Effector CD8-positive, alpha-beta T cell (primary cell): ENCODE data around the gene DYNC1H1.
"Not testable (repeated sequence)": the region's sequence is repeated elsewhere in the genome, so short reads cannot be mapped to it uniquely, and the experiment has no call there.

Experiments used
- DNase-seq: peaks from one replicate; lab custom pipeline; 2025; lab: John Stamatoyannopoulos, UW

Gene DYNC1H1

GRCh38 chr14:101963656-101964296, 597 bp upstream of the DYNC1H1 start:
- no peak for DNase-seq

DNA sequence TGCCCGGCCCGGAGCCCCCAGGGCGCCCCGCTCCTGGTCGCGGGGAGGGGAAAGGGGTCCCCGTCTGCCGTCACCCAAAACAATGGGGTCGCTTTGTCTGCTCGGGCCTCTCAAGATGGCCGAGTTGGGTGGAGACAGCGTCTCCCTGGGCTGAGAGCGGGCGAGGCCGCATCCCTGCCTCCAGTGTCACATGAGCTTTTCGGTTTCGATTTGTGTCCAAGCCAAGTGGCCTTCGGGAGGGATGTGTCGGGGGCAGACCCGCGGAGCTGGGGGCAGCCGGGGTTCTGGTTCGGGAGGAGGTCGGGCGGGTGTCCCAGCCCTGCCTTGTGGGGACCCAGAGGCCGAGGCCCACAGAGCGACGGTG, 790 bp downstream of the DYNC1H1 start:
- DNase-seq, result peak; percentile 35

- DNase-seq, result no peak
Measured at GRCh38 chr14:101965770-101966722, 1.7 kb downstream of the DYNC1H1 start.

- no peak for DNase-seq
Measured at GRCh38 chr14:101966742-101967141, 2.4 kb downstream of the DYNC1H1 start.

DNA sequence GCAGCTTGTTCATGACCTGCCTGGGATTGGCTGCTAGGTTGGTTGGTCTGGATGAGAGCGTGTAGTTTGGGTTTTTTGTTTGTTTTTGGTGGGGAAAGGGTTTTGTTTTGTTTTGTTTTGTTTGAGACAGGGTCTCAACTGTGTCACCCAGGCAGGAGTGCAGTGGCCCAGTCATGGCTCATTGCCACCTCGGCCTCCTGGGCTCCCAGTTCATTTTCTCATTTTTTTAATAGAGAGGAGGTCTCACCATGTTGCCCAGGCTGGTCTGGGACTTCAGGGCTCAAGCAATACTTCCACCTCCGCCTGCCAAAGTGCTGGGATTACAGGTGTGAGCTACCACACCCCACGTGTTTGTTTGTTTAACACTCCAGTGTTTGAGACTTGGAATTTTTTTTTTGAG, 3.8 kb downstream of the DYNC1H1 start:
- no peak for DNase-seq

DNA sequence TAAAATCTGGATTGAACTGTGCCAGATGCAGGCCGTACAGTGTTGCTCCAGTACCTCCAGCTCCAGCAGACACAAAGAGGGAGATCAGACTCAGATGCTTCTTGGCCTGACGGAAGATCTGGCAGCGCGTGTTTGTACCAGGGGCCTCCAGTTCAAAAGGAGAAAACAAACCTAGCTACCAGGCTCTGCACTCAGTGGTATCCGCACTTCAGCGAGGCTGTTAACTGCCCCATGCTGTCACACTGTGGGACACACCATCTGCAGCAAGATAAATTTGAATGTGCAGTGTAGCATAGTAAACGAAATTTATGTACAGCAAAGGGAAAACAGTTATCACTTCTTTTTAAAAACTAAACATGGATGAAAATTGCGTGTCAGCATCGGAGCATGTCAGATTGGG, 5.1 kb downstream of the DYNC1H1 start:
- DNase-seq, result no peak

DNA sequence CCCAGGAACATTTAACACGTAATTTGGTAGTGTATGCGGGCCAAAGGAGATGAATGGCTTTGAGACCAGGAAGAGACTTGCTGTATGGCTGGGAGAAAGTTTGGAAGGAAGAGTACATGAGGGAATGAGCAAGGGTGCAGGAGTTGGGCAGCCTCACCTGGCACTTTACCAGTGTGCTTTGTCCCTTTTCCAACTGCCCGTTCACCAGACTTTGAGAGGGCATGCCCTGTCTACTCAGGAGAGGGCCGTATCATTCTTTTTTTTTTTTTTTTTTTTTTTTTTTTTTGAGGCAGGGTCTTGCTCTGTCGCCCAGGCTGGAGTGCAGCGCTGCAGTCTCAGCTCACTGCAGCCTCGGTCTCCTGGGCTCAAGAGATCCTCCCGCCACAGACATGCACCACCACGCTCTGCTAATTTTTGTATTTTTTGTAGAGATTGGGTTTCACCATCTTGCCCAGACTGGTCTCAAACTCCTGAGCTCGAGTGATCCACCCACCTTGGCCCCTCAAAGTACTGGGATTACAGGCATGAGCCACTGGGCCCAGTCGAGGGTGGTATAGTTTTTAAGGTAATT, 6.5 kb downstream of the DYNC1H1 start:
- no peak for DNase-seq

- not testable (repeated sequence) for DNase-seq
Measured at GRCh38 chr14:101971458-101971857, 7.1 kb downstream of the DYNC1H1 start.

GRCh38 chr14:101972126-101972866, 7.9 kb downstream of the DYNC1H1 start:
- no peak for DNase-seq

GRCh38 chr14:101973356-101973755, 9.0 kb downstream of the DYNC1H1 start:
- no peak for DNase-seq

- no peak for DNase-seq
Measured at GRCh38 chr14:101975231-101975630, 10.9 kb downstream of the DYNC1H1 start.

GRCh38 chr14:101977311-101978071, 13.1 kb downstream of the DYNC1H1 start:
- no peak for DNase-seq

- no peak for DNase-seq
Measured at GRCh38 chr14:101979666-101980065, 15.3 kb downstream of the DYNC1H1 start.

DNA sequence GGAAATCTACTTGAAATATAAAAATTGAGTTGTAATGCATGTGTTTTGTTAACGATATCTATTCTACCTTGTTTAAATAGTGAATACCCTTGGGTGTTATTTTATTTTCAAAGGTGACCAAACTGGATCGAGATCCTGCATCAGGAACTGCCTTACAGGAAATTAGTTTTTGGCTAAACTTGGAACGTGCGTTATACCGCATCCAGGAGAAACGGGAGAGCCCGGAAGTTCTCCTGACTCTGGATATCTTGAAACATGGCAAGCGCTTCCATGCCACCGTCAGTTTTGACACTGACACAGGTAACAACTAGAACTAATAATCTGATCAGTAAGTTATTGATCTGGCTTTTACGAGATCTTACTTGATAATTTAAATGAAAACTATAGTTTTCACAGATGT, 15.9 kb downstream of the DYNC1H1 start:
- DNase-seq, result no peak

DNA sequence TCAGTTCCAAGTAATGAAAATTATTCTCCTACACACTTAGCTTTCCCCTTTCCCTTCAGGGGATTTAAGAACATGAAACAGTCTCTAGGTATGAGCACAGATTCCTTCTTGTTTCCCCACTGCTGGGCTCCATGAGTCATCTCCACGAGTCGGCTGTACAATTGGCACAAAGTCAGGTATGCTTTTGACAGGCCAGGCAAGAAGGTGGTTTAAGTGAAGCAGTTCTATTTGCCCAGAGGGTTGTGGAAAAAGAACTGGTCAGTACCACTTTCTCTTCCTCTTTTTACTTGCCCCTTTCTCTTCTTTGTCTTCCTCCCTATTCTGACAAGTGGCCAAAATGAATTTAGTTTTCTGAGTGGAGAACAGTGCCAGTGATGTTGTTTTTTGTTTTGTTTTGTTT, 16.3 kb downstream of the DYNC1H1 start:
- DNase-seq, result no peak

- no peak for DNase-seq
Measured at GRCh38 chr14:101982621-101983020, 18.2 kb downstream of the DYNC1H1 start.

DNA sequence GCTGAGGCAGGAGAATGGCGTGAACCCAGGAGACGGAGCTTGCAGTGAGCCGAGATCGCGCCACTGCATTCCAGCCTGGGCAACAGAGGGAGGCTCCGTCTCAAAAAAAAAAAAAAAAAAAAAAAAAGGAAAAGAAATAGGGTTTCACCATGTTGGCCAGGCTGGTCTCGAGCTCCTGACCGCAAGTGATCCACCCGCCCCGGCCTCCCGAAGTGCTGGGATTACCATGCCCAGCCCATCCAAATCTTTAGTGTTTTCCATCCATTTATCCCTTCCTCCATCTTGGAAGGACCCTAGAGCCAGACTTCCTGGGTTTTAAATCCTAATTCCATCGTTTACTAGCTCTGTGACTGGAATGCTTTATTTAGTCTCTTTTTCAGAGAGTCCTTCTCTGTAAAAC, 20.5 kb downstream of the DYNC1H1 start:
- not testable (repeated sequence) for DNase-seq

DNA sequence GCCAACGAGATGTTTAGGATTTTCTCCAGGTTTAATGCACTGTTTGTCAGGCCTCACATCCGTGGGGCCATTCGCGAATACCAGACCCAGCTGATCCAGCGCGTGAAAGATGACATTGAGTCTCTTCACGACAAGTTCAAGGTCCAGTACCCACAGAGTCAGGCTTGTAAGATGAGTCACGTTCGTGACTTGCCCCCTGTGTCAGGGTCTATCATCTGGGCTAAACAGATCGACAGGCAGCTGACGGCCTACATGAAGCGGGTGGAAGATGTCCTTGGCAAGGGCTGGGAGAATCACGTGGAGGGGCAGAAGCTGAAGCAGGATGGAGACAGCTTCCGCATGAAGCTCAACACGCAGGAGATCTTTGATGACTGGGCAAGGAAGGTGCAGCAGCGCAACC, 21.6 kb downstream of the DYNC1H1 start:
- DNase-seq, result no peak

DNA sequence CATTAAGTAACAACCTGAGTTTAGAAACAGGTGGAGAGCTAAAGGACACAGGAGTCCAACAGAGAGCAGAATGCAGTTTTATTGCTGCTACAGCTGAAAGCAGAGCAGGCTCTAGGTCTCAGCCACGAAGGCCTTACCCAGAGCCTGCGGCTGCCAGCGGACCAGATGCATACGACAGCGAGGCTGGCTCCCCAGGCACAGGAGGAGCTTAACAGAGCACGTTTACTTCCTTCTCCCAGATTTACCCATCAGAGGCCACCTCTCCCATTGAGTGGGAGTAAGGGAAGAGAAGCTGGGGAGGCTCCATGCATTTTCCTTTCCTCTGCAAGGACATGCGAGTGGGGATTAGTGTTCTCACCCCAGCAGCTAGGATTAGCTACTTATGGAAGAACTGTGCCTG, 22.6 kb downstream of the DYNC1H1 start:
- no peak for DNase-seq

GRCh38 chr14:101988377-101988776, 24.0 kb downstream of the DYNC1H1 start:
- no peak for DNase-seq

GRCh38 chr14:101991352-101991751, 27.0 kb downstream of the DYNC1H1 start:
- no peak for DNase-seq

GRCh38 chr14:101992708-101993107, 28.3 kb downstream of the DYNC1H1 start:
- DNase-seq, result no peak
